ENCODE measurements around the gene SHISAL1. TPM values are rescaled to one million over a fixed set of nuclear protein-coding genes. Genes with fewer than 3 reads are reported as not detected.

Gene SHISAL1
- polyA plus RNA-seq, 1 donor (not counting 4 experiments of a cell fraction or from before 2014, with no cell fraction given), result 0.24 TPM

DNA sequence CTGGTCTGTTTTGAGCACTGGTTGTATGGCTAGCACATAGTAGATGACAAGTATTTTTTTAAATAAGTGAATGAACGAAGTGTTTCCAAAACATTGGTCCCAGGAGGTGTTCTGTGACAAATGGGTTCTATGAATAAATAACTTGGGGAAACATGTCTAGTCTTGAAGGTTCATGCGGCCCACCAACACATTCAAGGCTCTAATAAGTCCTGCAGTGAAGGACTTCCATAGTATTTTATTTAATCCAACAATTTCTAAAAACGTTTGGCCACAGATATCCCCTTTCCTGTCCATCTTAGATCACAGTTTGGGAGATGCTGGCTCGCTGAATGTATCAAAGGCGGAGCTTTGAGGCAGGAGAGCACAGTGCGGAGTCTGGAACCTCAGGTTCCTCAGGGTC is 109.5 kb downstream of the SHISAL1 start:
- FAIRE-seq, result no peak

DNA sequence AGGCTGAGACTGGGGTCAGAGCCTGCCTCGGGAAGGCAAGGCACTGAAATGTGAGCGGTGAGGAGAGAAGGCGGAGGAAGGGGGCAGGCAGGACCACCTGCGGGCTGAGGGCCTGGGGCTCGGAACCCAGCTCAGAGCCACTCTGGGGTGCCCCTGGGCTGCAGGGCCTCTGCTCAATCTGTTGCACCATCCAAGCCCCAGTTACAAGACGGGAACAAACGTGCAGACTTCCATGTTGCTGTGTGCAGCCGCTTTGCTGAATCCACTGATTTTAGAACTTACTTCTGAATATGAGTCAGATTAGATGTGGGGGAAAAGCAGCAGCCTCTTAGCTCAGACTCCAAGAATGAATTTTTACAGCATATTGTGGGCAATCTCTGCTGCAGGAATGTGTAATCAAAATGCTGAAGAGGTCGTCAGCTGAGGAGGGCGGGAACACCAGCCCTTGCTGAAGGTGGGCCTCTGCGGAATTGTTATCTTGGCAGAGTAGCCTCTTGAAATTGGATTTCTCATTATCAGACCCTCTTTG is 110.4 kb downstream of the SHISAL1 start:
- Histone ChIP-seq H3K36me3 (ENCODE audit: control insufficient read depth in 2 of 2, extremely low read depth in 1 of 2, insufficient read depth in 2 of 2, low read length in 2 of 2) (no peaks in the 10 kb centered on the region), H3K9ac (ENCODE audit: control insufficient read depth, extremely low read depth, insufficient read depth, low read length) (no peak overlapping the region), H3K27ac (ENCODE audit: control insufficient read depth, insufficient read depth, low read length) (no peak overlapping the region), H3K9me1 (ENCODE audit: control insufficient read depth, extremely low read depth, insufficient read depth, low read length) (no peaks in the 10 kb centered on the region), H3K27me3 (ENCODE audit: control insufficient read depth, extremely low read depth, insufficient read depth, low read length) (peaks cover 18% of the 10 kb centered on the region), H3K9me3 (ENCODE audit: control insufficient read depth, low read depth, low read length) (no peaks in the 10 kb centered on the region), H3K4me1 (ENCODE audit: control insufficient read depth, extremely low read depth, insufficient read depth, low read length) (no peaks in the 10 kb centered on the region), H4K20me1 (ENCODE audit: control insufficient read depth, extremely low read depth, insufficient read depth, low read length) (no peaks in the 10 kb centered on the region), H3K4me3 (ENCODE audit: control insufficient read depth in 2 of 3, extremely low read depth in 1 of 3, insufficient read depth in 2 of 3, low read depth in 1 of 3, low read length in 3 of 3) (no peak overlapping the region), H2AFZ (ENCODE audit: control insufficient read depth, low read length) (no peak overlapping the region), H3K4me2 (ENCODE audit: control insufficient read depth, extremely low read depth, insufficient read depth, low read depth, low read length) (no peak overlapping the region), H3K79me2 (ENCODE audit: control insufficient read depth, insufficient read depth, low read length) (no peaks in the 10 kb centered on the region)
- FAIRE-seq (no peak), DNase-seq (ENCODE audit: low read depth, low spot score) (no peak)
- TF ChIP-seq, protein P1, sequence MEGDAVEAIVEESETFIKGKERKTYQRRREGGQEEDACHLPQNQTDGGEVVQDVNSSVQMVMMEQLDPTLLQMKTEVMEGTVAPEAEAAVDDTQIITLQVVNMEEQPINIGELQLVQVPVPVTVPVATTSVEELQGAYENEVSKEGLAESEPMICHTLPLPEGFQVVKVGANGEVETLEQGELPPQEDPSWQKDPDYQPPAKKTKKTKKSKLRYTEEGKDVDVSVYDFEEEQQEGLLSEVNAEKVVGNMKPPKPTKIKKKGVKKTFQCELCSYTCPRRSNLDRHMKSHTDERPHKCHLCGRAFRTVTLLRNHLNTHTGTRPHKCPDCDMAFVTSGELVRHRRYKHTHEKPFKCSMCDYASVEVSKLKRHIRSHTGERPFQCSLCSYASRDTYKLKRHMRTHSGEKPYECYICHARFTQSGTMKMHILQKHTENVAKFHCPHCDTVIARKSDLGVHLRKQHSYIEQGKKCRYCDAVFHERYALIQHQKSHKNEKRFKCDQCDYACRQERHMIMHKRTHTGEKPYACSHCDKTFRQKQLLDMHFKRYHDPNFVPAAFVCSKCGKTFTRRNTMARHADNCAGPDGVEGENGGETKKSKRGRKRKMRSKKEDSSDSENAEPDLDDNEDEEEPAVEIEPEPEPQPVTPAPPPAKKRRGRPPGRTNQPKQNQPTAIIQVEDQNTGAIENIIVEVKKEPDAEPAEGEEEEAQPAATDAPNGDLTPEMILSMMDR (optimal IDR thresholded peaks at IDR 0.05 in 1 of 3, IDR thresholded peaks at IDR 0.05 in 1 of 3, conservative IDR thresholded peaks at IDR 0.05 in 1 of 3; ENCODE audit: extremely low read depth in 1 of 3, insufficient read depth in 2 of 3, low read length in 3 of 3), result no peak
- TF ChIP-seq EZH2 (IDR thresholded peaks at IDR 0.05; ENCODE audit: low read length), result no peak
- dilution Hi-C loops (cut with MboI; ENCODE audit: extremely low pct_ligation_motif_present, low sequenced_read_pairs), result no loop called here

More for the DNA sequence above, 109.5 kb downstream of the SHISAL1 start:
- H3K9ac ChIP-seq (ENCODE audit: control insufficient read depth, extremely low read depth, insufficient read depth, low read length), result no peak overlapping the region
- no peaks in the 10 kb centered on the region for H3K79me2 ChIP-seq (ENCODE audit: control insufficient read depth, insufficient read depth, low read length)
- H3K9me1 ChIP-seq (ENCODE audit: control insufficient read depth, extremely low read depth, insufficient read depth, low read length), result no peaks in the 10 kb centered on the region
- no peaks in the 10 kb centered on the region for H4K20me1 ChIP-seq (ENCODE audit: control insufficient read depth, extremely low read depth, insufficient read depth, low read length)
- DNase-seq (ENCODE audit: low read depth, low spot score), result no peak
- no peaks in the 10 kb centered on the region for H3K4me1 ChIP-seq (ENCODE audit: control insufficient read depth, extremely low read depth, insufficient read depth, low read length)
- no peak overlapping the region for H3K27ac ChIP-seq (ENCODE audit: control insufficient read depth, insufficient read depth, low read length)
- no peak overlapping the region for H2AFZ ChIP-seq (ENCODE audit: control insufficient read depth, low read length)
- no peak overlapping the region for H3K4me3 ChIP-seq (ENCODE audit: control insufficient read depth in 2 of 3, extremely low read depth in 1 of 3, insufficient read depth in 2 of 3, low read depth in 1 of 3, low read length in 3 of 3)
- no peak overlapping the region for H3K4me2 ChIP-seq (ENCODE audit: control insufficient read depth, extremely low read depth, insufficient read depth, low read depth, low read length)
- TF ChIP-seq, protein P1 (optimal IDR thresholded peaks at IDR 0.05 in 1 of 3, IDR thresholded peaks at IDR 0.05 in 1 of 3, conservative IDR thresholded peaks at IDR 0.05 in 1 of 3; ENCODE audit: extremely low read depth in 1 of 3, insufficient read depth in 2 of 3, low read length in 3 of 3), result no peak
- TF ChIP-seq EZH2 (IDR thresholded peaks at IDR 0.05; ENCODE audit: low read length), result no peak
- H3K27me3 ChIP-seq (ENCODE audit: control insufficient read depth, extremely low read depth, insufficient read depth, low read length), result peaks cover 23% of the 10 kb centered on the region
- H3K9me3 ChIP-seq (ENCODE audit: control insufficient read depth, low read depth, low read length), result no peaks in the 10 kb centered on the region
- no peaks in the 10 kb centered on the region for H3K36me3 ChIP-seq (ENCODE audit: control insufficient read depth in 2 of 2, extremely low read depth in 1 of 2, insufficient read depth in 2 of 2, low read length in 2 of 2)
- dilution Hi-C loops (cut with MboI; ENCODE audit: extremely low pct_ligation_motif_present, low sequenced_read_pairs), result no loop called here
